ENCODE results near the gene RAD54L. TPM values are rescaled to one million over a fixed set of nuclear protein-coding genes. Genes with fewer than 3 reads are reported as not detected.

The RAD54L gene
- total RNA-seq, 1 experiment from 2014 or later, result 28.9 TPM

DNA sequence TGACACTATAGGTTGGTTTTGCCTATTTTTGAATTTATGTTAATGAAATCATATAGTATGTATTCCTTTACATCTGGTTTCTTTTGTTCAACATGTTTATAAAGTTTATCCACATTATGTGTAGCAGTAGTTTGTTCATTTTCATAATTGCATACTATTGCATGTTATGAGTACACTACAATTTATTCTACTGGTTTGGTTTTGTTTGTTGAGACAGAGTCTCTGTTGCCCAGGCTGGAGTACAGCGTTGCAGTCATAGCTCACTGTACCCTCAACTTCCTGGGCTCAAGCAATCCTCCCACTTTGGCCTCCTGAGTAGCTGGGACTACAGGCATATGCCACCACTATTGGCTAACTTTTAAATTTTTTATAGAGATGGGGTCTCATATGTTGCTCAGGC lies 21.0 kb downstream of the RAD54L start:
- no peak overlapping the region for H3K9ac ChIP-seq (ENCODE audit: low read length)
- BruUV-seq (replicated peaks), result no TSS peak
- H3K4me2 ChIP-seq (ENCODE audit: low read length), result no peak overlapping the region
- no peak overlapping the region for H3K4me3 ChIP-seq (replicated peaks in 1 of 2; ENCODE audit: low read depth in 1 of 2, low read length in 2 of 2)
- H3K9me2 ChIP-seq (ENCODE audit: insufficient read depth), result no peaks in the 10 kb centered on the region
- no peak for DNase-seq (ENCODE audit: low read depth, low spot score)
- H3K4me1 ChIP-seq (ENCODE audit: control insufficient read depth in 1 of 2, insufficient read depth in 2 of 2, low read length in 2 of 2), result no peaks in the 10 kb centered on the region
- peaks cover 51 to 79% of the 10 kb centered on the region in 2 experiments for H3K36me3 ChIP-seq (ENCODE audit: control insufficient read depth in 1 of 2, insufficient read depth in 2 of 2, low read length in 2 of 2)
- no peaks in the 10 kb centered on the region for H4K20me1 ChIP-seq (ENCODE audit: insufficient read depth)
- POLR2A ChIA-PET, result no interaction called here
- no peak for ATAC-seq
- intact Hi-C loops (cut with micrococcal nuclease), result no loop called here
- H3K79me2 ChIP-seq (ENCODE audit: insufficient read depth, low read length), result no peaks in the 10 kb centered on the region
- no peaks in the 10 kb centered on the region for H3K27me3 ChIP-seq (ENCODE audit: insufficient read depth, low read length)
- no peak overlapping the region for H2AFZ ChIP-seq (ENCODE audit: low read depth, low read length, poor library complexity, severe bottlenecking)
- no peak overlapping the region for H3K27ac ChIP-seq (ENCODE audit: low read depth, low read length)
- RAD21 ChIA-PET (ENCODE audit: low non-redundant PET in 1 of 2, low total read pairs in 2 of 2, uncharacterized antibody in 2 of 2, unreplicated experiment in 2 of 2), result no interaction called here
- TF ChIP-seq ZBTB33 (IDR thresholded peaks at IDR 0.05; ENCODE audit: extremely low read depth, insufficient replicate concordance, low read length), result no peak
- TF ChIP-seq POLR2A (IDR thresholded peaks at IDR 0.05; ENCODE audit: borderline replicate concordance, extremely low read depth, insufficient read depth, insufficient read length), result no peak
- no peak for TF ChIP-seq CBX3 (IDR thresholded peaks at IDR 0.05; ENCODE audit: low read depth)
- TF ChIP-seq SP1 (IDR thresholded peaks at IDR 0.05; ENCODE audit: low read depth), result no peak
- TF ChIP-seq, protein P1, sequence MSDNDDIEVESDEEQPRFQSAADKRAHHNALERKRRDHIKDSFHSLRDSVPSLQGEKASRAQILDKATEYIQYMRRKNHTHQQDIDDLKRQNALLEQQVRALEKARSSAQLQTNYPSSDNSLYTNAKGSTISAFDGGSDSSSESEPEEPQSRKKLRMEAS (IDR thresholded peaks at IDR 0.05), result no peak
- TF ChIP-seq POLR2AphosphoS5 (IDR thresholded peaks at IDR 0.05; ENCODE audit: low read depth, low read length), result no peak
- no peak for TF ChIP-seq EGR1 (IDR thresholded peaks at IDR 0.05; ENCODE audit: low read depth)
- TF ChIP-seq, protein P2, sequence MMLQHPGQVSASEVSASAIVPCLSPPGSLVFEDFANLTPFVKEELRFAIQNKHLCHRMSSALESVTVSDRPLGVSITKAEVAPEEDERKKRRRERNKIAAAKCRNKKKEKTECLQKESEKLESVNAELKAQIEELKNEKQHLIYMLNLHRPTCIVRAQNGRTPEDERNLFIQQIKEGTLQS (IDR thresholded peaks at IDR 0.05), result no peak
- TF ChIP-seq CTCF (IDR thresholded peaks at IDR 0.05 in 2 of 3, conservative IDR thresholded peaks at IDR 0.05 in 1 of 3; ENCODE audit: borderline replicate concordance in 1 of 3, insufficient read depth in 1 of 3, low read depth in 2 of 3, low read length in 2 of 3), result no peak
- TF ChIP-seq, protein P3, sequence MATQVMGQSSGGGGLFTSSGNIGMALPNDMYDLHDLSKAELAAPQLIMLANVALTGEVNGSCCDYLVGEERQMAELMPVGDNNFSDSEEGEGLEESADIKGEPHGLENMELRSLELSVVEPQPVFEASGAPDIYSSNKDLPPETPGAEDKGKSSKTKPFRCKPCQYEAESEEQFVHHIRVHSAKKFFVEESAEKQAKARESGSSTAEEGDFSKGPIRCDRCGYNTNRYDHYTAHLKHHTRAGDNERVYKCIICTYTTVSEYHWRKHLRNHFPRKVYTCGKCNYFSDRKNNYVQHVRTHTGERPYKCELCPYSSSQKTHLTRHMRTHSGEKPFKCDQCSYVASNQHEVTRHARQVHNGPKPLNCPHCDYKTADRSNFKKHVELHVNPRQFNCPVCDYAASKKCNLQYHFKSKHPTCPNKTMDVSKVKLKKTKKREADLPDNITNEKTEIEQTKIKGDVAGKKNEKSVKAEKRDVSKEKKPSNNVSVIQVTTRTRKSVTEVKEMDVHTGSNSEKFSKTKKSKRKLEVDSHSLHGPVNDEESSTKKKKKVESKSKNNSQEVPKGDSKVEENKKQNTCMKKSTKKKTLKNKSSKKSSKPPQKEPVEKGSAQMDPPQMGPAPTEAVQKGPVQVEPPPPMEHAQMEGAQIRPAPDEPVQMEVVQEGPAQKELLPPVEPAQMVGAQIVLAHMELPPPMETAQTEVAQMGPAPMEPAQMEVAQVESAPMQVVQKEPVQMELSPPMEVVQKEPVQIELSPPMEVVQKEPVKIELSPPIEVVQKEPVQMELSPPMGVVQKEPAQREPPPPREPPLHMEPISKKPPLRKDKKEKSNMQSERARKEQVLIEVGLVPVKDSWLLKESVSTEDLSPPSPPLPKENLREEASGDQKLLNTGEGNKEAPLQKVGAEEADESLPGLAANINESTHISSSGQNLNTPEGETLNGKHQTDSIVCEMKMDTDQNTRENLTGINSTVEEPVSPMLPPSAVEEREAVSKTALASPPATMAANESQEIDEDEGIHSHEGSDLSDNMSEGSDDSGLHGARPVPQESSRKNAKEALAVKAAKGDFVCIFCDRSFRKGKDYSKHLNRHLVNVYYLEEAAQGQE (IDR thresholded peaks at IDR 0.05; ENCODE audit: low read depth), result no peak
- TF ChIP-seq EZH2phosphoT487 (IDR thresholded peaks at IDR 0.05; ENCODE audit: borderline replicate concordance), result no peak
- no peak for TF ChIP-seq CEBPB (IDR thresholded peaks at IDR 0.05; ENCODE audit: low read depth)
- TF ChIP-seq YY1 (IDR thresholded peaks at IDR 0.05; ENCODE audit: extremely low read depth, insufficient replicate concordance, low read depth, low read length), result no peak
- TF ChIP-seq TCF7L2 (IDR thresholded peaks at IDR 0.05; ENCODE audit: borderline replicate concordance, extremely low read depth, insufficient read depth, insufficient read length), result no peak
- no peaks in the 10 kb centered on the region for H3K9me3 ChIP-seq (ENCODE audit: control insufficient read depth in 1 of 2, insufficient read depth in 1 of 2, low read depth in 1 of 2, low read length in 2 of 2)
- CTCF ChIA-PET, result no interaction called here

Data from HCT116 (cell line).